Measurements from ENCODE around the gene JPH3.

JPH3 gene

DNA sequence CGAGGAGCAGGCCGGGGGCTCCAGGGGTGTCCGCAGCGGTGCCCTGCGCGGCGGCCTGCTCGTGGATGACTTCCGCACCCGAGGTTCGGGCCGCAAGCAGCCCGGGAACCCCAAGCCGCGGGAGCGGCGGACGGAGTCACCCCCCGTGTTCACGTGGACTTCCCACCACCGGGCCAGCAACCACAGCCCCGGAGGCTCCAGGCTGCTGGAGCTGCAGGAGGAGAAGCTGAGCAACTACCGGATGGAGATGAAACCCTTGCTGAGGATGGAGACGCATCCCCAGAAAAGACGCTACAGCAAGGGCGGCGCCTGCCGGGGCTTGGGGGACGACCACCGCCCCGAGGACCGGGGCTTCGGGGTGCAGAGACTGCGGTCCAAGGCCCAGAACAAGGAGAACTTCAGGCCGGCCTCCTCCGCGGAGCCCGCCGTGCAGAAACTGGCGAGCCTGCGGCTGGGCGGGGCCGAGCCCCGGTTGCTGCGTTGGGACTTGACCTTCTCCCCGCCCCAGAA is 87.7 kb downstream of the JPH3 start:
- H3K27ac ChIP-seq: no peak overlapping the region
- no peak for DNase-seq (ENCODE audit: low read depth, low spot score)

DNA sequence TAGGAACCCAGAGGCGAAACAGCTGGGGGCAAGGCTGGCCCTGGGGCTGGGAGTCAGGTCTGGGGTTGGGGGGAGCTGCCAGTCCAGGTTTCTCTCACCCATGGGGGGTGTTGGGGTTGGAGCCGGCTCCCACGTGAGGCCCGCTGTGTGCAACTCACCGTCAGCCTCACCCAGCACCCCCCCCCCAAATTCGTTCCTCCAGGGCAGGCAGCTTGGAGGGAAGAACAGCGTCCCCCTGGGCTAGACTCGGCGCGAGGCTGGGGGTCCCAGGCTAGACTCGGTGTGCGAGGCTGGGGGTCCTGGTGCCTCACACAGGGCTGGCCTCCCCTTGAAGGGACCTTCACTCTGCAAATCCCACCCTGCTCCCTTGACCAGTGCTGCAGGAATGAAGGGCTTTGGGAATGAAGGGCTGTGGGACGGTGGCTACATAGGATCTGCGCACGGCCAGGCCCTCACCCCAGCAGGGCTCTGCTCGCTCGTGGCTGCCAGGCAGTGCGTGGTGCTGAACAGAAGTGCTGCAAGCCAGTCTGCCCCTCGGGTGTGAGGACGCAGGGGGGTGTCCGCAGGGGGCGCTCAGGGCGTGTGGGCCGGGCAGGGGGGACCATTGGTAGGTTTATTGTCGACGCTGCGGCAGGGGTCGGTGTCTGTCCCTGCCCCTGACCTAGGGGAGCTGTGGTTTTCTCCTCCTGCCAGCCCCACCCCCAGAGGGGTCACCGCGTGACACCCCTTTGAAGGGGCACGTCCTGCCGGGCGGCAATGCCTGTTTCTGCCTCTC is 88.8 kb downstream of the JPH3 start:
- no peak for DNase-seq (ENCODE audit: low read depth, low spot score)
- no peak overlapping the region for H3K27ac ChIP-seq

DNA sequence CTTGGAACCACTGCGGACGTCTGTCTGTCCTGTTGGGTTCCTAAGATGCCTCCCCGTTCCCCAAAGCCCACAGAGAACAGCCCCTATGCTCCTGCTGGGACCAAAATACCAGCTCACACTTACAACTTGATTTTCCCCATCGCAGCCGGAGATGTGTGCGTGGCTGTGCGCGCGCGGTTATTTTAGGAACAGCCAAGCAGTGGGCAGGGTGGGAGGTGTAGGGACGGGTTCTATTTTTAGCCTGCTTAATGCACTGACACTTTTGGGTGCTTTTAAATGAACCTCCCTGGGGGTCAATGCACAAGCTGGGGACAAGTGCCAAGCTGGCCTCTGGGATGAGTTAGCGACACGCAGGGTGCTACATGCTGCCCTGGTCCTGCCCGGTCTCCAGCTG is 89.4 kb downstream of the JPH3 start:
- DNase-seq (ENCODE audit: low read depth, low spot score): no peak
- H3K27ac ChIP-seq: no peak overlapping the region

DNA sequence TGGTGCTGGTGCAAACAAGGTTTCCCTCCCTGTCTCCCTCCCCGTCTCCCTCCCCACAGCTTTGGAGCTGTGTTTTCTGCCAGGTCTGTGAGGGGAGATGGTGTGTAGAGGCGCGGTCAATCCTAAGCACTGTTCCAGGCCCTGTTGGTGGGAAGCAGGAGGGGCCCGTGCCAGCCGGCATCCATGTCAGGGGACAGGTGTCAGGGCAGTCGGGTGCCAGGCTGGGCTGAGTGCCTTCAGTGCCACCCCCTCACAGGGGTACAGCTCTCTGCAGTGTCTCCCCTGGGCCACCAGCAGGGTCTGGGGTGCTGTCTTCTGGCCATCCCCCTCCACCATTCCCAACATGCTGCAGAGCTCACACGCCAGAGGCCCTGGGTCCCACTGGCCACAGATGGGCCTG is 89.9 kb downstream of the JPH3 start:
- no peak overlapping the region for H3K27ac ChIP-seq
- DNase-seq (ENCODE audit: low read depth, low spot score): no peak

DNA sequence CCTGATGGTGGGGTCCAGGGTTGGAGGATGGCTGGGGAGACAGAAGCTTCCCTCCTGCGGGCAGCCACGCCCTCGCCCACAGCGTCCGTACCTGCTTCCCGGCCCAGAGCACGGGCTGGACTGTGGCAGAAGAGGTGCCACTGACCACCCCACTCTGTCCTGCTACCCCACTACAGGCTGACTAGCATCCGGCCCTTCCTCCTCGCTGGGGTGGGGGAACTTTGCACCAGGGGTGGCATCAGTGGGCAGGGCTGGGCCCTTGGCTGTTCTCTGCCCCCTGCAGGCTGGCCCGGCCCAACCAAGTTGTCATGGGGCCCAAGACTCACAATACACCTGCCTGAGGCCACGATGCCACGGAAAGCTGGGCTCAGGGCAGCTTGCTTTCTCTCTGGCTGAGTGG is 90.4 kb downstream of the JPH3 start:
- no peak overlapping the region for H3K27ac ChIP-seq
- DNase-seq (ENCODE audit: low read depth, low spot score): no peak

DNA sequence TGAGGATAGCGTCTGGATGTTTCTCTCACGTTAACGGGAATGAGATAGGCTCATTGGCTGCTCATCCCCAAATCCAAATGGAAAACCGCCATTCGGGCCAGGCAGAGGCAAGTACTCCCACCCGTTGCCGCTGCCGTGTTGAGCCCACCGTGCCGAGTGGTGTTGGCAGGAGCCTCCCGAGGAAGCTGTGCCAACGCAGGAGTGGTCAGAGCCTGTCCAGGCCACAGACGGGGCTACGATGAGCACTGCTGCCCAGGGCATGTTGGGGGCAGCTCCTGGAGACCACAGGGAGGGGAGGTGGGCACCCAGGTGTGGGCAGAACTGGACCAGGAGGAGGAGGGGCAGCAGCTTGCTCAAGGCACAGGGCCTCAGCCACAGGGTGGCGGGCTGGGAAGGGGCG is 91.5 kb downstream of the JPH3 start:
- no peak for DNase-seq (ENCODE audit: low read depth, low spot score)
- H3K27ac ChIP-seq: no peak overlapping the region

DNA sequence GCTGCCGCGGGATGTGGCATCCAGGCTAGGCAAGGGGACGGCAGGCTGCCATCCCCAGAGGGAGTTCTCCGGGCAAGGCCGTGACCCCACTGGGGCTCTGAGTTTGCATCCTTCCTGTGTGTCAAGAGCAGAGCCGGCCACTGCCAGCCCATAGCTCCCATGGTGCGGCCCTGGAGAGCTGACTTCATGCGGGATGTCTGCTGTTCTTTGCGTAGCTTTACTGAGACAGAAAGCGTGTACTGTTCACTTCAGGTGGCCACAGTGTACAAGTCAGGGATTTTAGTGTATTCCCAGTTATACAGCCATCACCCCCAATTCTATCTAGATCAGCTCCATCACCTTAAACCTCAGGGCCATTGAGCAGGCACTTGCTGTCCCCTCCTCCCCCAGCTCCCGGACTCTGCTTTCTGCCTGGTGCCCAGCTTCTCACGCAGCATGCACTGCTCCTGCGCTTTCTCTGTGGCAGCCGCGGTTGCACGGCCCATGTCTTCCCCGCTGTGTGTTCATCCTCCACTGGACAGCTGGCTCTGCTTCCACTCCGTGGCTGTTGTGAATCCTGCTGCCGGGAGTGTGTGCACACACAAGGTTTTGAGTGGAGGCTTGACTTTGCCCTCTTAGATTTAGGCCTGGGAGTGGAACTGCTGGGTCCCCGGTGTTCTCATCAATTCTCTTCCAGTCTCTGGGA is 92.3 kb downstream of the JPH3 start:
- H3K27ac ChIP-seq: no peak overlapping the region
- no peak for DNase-seq (ENCODE audit: low read depth, low spot score)

DNA sequence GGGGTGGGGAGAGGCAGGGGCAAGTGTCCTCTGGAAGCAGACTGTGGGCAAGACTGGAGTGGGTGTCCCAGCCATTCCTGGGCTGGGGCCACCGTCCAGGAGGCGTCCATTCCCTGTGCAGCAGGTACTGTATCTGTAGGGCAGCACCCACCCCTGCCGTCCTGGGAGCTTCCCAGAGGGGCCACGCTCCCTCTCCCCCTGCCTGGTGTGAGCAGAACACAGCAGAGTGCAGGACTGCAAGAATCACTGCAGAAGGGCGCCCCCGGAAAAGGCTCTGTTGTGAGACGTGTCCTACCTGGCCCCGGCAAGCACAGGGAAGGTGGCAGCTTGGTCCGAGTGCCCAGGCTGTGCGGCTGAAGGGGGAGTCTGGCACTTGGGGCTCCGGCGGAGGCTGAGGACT is 93.2 kb downstream of the JPH3 start:
- DNase-seq (ENCODE audit: low read depth, low spot score): no peak
- H3K27ac ChIP-seq: no peak overlapping the region

DNA sequence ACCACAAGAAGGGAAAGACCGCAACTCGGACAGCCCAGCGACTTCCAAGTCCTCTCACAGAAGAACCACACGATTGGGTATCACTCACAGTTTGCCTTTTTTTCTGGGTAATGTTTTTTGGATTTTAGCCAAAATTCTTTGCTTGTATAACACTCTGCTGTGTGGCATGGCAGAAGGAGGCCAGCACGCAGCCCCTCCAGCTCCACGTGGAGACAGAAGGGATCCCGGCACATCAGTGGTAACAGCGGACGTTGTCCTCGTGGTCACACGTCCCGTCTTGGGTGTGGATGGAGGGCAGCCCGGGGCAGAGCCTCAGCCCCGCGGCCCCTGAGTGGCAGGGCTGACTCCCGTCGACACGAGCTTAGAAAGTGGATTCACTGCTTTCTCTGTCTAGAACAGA is 94.4 kb downstream of the JPH3 start:
- no peak for DNase-seq (ENCODE audit: low read depth, low spot score)
- H3K27ac ChIP-seq: no peak overlapping the region

DNA sequence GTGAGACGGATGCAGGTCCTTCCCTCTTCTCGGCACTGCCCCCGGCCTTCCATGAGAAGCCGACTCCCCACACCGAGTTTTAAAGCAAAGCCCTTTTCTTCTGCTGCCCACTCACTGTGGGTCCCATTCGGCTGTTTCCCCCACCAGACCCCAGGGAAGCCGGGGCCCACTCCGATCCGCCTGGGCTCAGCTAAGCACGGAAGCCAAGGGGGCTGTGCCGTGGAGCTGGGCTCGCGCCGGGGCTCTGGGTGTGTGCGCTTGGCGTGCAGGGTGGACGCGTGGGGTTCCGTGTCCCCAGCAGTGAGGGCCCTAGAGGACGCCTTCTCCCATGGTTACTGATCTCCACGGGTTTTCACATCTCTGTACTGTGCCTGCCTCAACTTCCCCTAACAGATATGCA is 94.9 kb downstream of the JPH3 start:
- no peak for DNase-seq (ENCODE audit: low read depth, low spot score)
- H3K27ac ChIP-seq: no peak overlapping the region

DNA sequence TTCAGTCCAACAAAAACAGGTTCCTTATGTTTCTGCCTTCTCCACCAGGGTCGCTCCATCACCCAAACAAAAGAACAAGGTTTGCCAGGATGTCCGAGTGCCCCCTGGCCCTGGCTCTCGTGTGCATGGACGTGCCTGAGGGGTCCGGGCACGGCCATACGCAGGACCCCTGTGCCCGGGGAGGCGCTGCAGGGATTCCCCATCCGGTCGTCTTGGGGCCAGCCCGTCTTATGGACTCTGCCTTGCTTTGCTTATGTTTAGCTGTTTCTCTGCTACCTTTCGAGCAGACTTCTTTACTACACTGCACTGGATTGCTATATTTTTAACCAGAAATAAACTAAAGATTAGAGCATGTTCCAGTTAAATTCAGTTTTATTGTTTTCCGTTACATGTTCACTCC is 95.5 kb downstream of the JPH3 start:
- no peak for DNase-seq (ENCODE audit: low read depth, low spot score)
- H3K27ac ChIP-seq: no peak overlapping the region

DNA sequence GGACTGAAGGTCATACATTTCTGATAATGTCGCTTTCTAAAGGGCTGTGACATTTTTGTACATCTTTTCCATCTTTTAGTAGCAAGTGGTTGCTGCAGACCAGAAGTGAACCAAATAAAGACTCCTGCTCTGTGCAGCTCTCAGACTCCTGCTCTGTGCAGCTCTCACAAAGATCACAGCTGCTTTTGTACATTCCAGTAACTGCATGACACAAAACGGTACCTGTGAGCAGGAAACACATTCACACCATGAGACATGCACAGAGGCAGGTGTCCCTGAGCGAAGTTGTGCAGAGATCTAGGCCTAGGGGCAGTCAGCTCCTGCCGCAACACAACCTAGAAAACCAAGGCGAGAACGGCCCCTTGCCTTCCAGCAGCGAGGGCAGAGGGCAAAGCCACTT is 95.9 kb downstream of the JPH3 start:
- no peak for DNase-seq (ENCODE audit: low read depth, low spot score)
- H3K27ac ChIP-seq: no peak overlapping the region

DNA sequence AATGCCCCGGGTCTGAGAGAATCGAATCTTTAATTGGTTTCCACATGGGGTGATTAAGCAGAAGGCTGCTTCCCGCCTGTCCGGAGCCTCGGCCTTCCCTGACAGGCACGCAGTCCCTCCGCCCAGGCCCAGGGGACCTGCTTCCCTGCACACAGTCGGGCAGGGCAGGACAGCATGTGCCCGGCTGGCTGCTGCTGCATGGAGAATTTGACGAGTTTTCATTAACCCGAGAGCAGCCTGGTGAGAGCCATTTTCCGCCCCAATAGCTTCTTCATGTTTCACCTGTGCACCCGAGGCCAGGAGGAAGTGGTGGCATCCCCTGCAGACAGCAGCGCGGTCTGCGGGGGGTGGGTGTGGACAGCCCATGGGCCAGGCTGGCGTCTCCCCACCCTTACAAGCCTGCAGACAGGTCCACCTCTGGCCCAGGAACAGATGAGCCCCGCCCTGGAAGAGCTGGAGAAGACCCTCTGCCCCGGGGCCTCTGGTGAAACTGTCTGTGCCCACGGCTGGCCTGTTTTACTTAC is 96.4 kb downstream of the JPH3 start:
- H3K27ac ChIP-seq: no peak overlapping the region
- DNase-seq (ENCODE audit: low read depth, low spot score): no peak

DNA sequence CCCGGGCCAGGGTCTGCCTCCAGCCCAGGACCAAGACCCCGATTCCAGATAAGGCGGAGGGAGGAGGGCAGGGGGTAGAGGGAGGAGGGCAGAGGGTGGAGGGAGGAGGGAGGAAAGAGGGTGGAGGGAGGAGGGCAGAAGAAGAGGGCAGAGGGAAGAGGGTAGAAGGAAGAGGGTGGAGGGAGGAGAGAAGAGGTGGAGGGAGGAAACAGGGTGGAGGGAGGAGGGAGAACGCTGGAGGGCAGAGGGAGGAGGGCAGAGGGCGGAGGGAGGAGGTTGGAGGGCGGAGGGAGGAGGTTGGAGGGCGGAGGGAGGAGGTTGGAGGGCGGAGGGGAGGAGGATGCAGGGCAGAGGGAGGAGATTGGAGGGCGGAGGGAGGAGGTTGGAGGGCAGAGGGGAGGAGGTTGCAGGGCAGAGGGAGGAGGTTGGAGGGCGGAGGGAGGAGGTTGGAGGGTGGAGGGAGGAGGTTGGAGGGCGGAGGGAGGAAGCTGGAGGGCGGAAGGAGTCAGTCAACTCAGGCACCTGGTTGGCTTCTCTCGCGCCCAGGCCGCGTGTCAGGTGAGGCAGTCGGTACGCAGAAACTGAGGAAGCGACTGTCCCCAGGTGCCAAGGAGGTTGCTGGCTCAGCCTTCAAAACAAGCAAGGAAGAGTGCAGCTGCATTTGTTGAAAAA is 98.2 kb downstream of the JPH3 start:
- DNase-seq (ENCODE audit: low read depth, low spot score): no peak
- no peak overlapping the region for H3K27ac ChIP-seq

DNA sequence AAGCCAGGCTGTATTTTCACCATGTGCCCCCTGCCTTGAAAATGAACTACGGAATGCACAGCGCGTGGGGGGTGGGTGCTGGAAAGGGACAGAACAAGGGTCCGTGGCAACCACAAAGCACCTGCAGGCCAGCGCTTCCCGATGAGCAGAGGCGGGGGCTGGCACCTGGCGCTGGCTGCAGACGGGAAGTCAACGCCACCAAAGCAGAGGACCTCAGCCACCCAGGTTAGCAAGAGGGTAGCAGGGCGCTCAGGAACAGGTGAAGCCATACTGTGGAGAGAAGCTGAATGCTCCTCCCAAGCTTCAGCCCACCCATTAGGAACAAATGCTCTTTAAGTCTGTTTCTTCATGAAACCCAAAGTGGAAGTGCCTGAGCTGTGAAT is 98.8 kb downstream of the JPH3 start:
- no peak overlapping the region for H3K27ac ChIP-seq
- DNase-seq (ENCODE audit: low read depth, low spot score): no peak

DNA sequence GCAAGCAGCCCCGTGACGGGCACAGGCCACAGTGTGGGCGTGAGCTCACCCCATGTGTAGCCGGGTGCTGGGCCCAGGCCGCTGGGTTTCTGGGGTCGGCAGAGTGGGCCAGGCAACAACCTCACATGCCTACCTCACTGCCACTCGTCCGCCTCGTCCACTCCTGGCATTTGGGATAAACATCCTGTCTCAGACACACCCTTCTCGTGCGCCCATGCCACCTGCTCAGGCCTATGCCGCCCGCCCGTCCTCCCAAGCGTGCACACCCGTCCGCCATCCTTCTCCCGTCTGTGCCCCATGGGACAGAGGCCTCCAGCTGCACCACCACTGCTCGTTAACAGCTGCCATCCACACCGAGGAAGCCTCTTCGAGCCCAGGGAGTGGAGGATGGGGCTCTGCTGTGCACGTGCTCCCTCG is 99.2 kb downstream of the JPH3 start:
- H3K27ac ChIP-seq: no peak overlapping the region
- DNase-seq (ENCODE audit: low read depth, low spot score): no peak

DNA sequence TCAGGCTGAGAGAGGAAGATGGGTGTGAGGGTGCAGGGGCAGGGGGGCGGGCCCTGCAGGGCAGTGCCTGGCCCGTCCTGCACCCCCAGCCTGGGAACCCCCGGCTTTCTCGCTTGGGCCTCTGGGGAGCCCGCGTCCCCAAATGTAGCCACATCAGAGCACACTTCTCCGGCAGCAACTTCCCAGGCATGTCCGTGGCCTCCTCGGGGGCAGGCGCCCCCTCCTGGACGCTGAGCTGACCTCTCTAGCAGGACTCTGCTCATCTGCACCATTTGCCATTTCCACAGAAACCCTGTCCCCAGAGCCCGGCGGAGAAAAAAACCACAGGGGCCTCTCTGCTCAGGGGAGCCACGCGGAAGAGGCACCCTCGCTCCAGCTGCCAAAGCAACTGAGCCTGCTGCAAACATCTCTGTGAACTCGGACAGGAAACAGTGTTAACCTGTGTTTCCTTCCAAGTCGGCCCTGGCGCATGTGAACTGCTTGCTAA is 100.1 kb downstream of the JPH3 start:
- no peak overlapping the region for H3K27ac ChIP-seq
- DNase-seq (ENCODE audit: low read depth, low spot score): no peak

DNA sequence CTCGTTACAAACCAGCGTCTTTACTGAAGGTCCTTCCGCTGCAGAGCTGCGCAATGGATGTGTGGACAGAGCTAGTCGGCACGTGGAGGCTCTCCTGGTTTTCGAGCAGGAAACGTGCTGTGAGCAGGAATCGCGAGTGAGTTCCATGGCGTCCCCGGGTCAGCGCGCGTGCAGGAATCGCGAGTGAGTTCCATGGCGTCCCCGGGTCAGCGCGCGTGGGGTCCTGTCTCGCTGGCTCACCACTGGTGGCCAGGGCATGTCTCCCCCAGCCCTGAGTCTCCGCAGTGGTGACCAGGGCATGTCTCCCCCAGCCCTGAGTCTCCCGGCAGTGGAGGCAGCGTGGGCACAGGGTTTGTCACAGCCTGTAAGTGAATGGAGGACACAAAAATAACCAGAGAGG is 100.8 kb downstream of the JPH3 start:
- no peak overlapping the region for H3K27ac ChIP-seq
- DNase-seq (ENCODE audit: low read depth, low spot score): no peak

DNA sequence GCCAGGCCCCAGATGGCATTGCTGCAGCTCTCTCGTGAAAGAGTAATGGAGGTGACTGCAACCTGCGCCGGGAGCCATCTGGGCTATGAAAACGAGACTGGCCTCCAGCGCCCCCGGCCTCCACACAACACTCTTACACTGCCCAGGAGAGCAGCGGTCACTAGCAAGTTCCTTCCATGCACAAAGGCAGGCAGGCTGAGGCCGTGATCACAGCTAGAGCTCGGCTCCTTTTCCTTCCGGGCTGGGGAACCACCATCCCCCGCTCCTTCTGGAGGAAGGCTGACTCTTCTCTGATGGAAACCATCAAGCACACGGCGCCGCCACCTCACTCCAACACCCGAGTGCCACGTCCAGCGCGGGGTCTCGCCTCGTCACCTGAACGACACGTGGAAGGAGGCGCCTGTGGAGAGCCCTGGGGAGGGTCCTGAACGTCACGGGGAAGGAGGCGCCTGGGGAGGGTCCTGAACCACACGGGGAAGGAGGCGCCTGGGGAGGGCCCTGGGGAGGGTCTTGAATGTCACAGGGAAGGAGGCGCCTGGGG is 101.6 kb downstream of the JPH3 start:
- no peak overlapping the region for H3K27ac ChIP-seq
- DNase-seq (ENCODE audit: low read depth, low spot score): no peak

DNA sequence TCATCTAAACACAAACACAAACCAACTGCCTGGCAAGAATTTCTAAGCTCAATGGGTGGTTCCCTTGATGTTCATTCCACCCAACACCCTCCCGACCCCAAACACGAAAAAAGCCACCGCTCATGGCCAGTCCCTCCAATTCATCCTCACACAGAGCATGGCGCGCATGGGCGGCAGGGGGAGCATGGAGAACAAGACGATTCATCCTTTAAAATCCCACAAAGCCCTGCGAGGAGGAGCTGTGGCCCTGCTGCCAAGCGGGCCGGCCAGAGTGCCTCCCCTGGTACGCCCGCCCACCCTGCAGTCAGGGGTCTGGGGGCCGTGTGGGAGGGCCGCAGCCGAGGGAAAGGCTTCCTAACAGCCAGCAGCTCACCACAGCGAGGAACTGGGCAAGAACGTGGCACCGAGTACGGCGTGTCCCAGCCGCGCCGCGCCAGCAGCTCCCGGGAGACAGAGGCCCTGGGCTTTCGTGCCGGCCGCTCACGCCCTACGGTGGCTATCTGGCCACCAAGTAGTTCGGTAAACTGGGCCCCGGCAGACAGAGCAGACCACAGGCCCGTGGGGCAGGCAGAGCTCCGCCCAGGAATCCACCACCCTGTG is 102.5 kb downstream of the JPH3 start:
- no peak overlapping the region for H3K27ac ChIP-seq
- no peak for DNase-seq (ENCODE audit: low read depth, low spot score)

Measured in epithelial cell of prostate (primary cell).